GM10847 (cell line): Measurements from ENCODE around the gene PABPC1L2B.
"Not testable (repeated sequence)": the region's sequence is repeated elsewhere in the genome, so short reads cannot be mapped to it uniquely, and the experiment has no call there.

Experiments
- POLR2A ChIP-seq: IDR thresholded peaks from 2 replicates; pipeline ENCODE4 v1.6.1; 2011; ENCODE audit not compliant: insufficient read length; ENCODE audit errors: extremely low read depth

Gene PABPC1L2B

GRCh38 chrX:73002733-73003132 is at the start of gene PABPC1L2B:
Gene PABPC1L2B, plus strand, starts transcription at chrX:73002939. Its CDS starts 704 bp downstream, at chrX:73003643.
- TF ChIP-seq POLR2A: not testable (repeated sequence)

- TF ChIP-seq POLR2A: no peak
Measured at GRCh38 chrX:73021361-73022092, 18.8 kb downstream of the PABPC1L2B start.

- TF ChIP-seq POLR2A: no peak
Measured at GRCh38 chrX:73028876-73029275, 26.1 kb downstream of the PABPC1L2B start.
